Endodermal cell (in vitro differentiated cells): ENCODE measurements around the gene MALT1. TPM values are rescaled to one million over a fixed set of nuclear protein-coding genes. Genes with fewer than 3 reads are reported as not detected.

Experiments used
- DNase-seq: peaks from one replicate; pipeline ENCODE4 v3.0.0-alpha.2; 2017
- H3K27ac ChIP-seq: 2 replicates; pipeline ENCODE4 v1.5.1; 2013; ENCODE audit warnings: mild to moderate bottlenecking, low read depth, low read length, moderate library complexity
- H3K27me3 ChIP-seq: 2 replicates; pipeline ENCODE4 v1.6.1; 2013; ENCODE audit warnings: mild to moderate bottlenecking, low read length, moderate library complexity; ENCODE audit not compliant: insufficient read depth, control insufficient read depth, poor library complexity, severe bottlenecking
- H3K36me3 ChIP-seq: 2 replicates; pipeline ENCODE4 v1.7.0; 2013; ENCODE audit warnings: mild to moderate bottlenecking, low read length, moderate library complexity; ENCODE audit not compliant: control insufficient read depth, insufficient read depth
- H3K4me1 ChIP-seq: one replicate; pipeline ENCODE4 v1.7.0; 2013; ENCODE audit warnings: low read length; ENCODE audit not compliant: control insufficient read depth, insufficient read depth
- H3K4me3 ChIP-seq: 2 replicates; pipeline ENCODE4 v1.5.1; 2013; ENCODE audit warnings: mild to moderate bottlenecking, low read length, moderate library complexity
- H3K9ac ChIP-seq: 2 replicates; pipeline ENCODE4 v1.6.1; 2013; ENCODE audit warnings: mild to moderate bottlenecking, low read length, moderate library complexity; ENCODE audit not compliant: poor library complexity, severe bottlenecking; ENCODE audit errors: extremely low read depth
- H3K9me3 ChIP-seq: 2 replicates; pipeline ENCODE4 v1.6.1; 2013; ENCODE audit warnings: mild to moderate bottlenecking, low read length, moderate library complexity; ENCODE audit not compliant: control insufficient read depth
- H3K27ac Mint-ChIP-seq: 2 replicates; pipeline ENCODE4 v1.8.0; 2020; ENCODE audit warnings: mixed read lengths
- H3K27me3 Mint-ChIP-seq: 2 replicates; pipeline ENCODE4 v1.8.0; 2021; ENCODE audit warnings: mild to moderate bottlenecking, mixed read lengths; ENCODE audit not compliant: insufficient read depth
- H3K36me3 Mint-ChIP-seq: 2 replicates; pipeline ENCODE4 v1.8.0; 2020; ENCODE audit warnings: low read depth, mixed read lengths
- H3K4me1 Mint-ChIP-seq: 2 replicates; pipeline ENCODE4 v1.8.0; 2020; ENCODE audit warnings: mixed read lengths
- H3K4me3 Mint-ChIP-seq: 2 replicates; pipeline ENCODE4 v1.8.0; 2020; ENCODE audit warnings: mild to moderate bottlenecking, moderate library complexity, mixed read lengths
- H3K9me3 Mint-ChIP-seq: 2 replicates; pipeline ENCODE4 v1.8.0; 2020; ENCODE audit warnings: mild to moderate bottlenecking, mixed read lengths
- CTCF ChIP-seq: fragments of 200-600 bp; sonication (generic); conservative IDR thresholded peaks from 2 replicates; pipeline ENCODE4 v1.5.0; 2021; ENCODE audit warnings: antibody characterized with exemption, mild to moderate bottlenecking
- WGBS, 2 experiments: methylation state at CpG; one replicate each; pipeline versions ENCODE4 v1.1.5 to v1.1.7; 2013; ENCODE audit warnings: missing lambda C conversion rate in 2 of 2, mixed read lengths in 1 of 2; ENCODE audit not compliant: insufficient coverage in 1 of 2, insufficient read length in 1 of 2; 5-methylcytosine and 5-hydroxymethylcytosine counted together
- total RNA-seq, 2 donors: library from RNA; stranded (reverse); fragmentation: NEBNext Ultra II Directional in 1 of 2; extraction: Animal tissue kit (Norgen Biotek cat#: 25700) in 1 of 2; gene quantifications; 2 replicates in 1 of 2; 3 replicates in 1 of 2; pipeline ENCODE4 v1.2.1, GENCODE V29; 2021

The MALT1 gene
- total RNA-seq, 2 donors from 2014 or later: 14.0 to 22.1 TPM

DNA sequence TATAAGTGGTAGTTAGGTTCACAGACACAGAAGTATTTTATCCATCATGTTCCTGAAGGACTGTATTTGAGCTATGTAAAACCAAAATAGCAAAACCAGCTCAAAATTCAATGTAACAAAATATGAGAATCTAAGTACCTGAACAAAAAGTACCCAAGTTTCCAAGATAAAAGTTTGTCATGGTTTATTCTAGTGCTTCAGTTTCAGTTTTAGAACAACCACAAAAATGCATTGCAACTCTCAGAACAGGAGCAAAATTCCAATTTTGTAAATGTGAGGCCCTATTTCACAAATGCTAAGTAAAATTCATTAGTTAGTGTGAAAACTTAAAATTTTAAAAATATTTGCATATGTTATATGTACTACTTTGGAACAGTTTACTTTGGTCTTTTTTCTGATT lies 37.4 kb upstream of the MALT1 start:
- H3K4me1 ChIP-seq: peaks cover 15% of the 10 kb centered on the region
- DNase-seq: no peak
- Mint-ChIP-seq H3K36me3 (no peaks in the 10 kb centered on the region), H3K4me3 (no peak overlapping the region), H3K4me1 (peaks cover 36% of the 10 kb centered on the region), H3K27ac (no peak overlapping the region), H3K27me3 (peaks cover 31% of the 10 kb centered on the region), H3K9me3 (no peaks in the 10 kb centered on the region)
- H3K9me3 ChIP-seq: no peaks in the 10 kb centered on the region
- TF ChIP-seq CTCF: no peak
- no peak overlapping the region for H3K27ac ChIP-seq
- no peaks in the 10 kb centered on the region for H3K36me3 ChIP-seq
- no peak overlapping the region for H3K4me3 ChIP-seq
- no peak overlapping the region for H3K9ac ChIP-seq
- H3K27me3 ChIP-seq: peaks cover 14% of the 10 kb centered on the region

GRCh38 chr18:58635891-58636290 lies 35.4 kb upstream of the MALT1 start:
- H3K36me3 ChIP-seq: no peaks in the 10 kb centered on the region
- no peak overlapping the region for H3K27ac ChIP-seq
- no peak for TF ChIP-seq CTCF
- H3K9me3 Mint-ChIP-seq: no peaks in the 10 kb centered on the region
- no peak overlapping the region for H3K4me3 ChIP-seq
- no peak overlapping the region for H3K27ac Mint-ChIP-seq
- no peak overlapping the region for H3K9ac ChIP-seq
- H3K4me1 Mint-ChIP-seq: peaks cover 18% of the 10 kb centered on the region
- H3K9me3 ChIP-seq: no peaks in the 10 kb centered on the region
- H3K27me3 ChIP-seq: peaks cover 14% of the 10 kb centered on the region
- peaks cover 17% of the 10 kb centered on the region for H3K4me1 ChIP-seq
- H3K36me3 Mint-ChIP-seq: no peaks in the 10 kb centered on the region
- DNase-seq: no peak
- H3K27me3 Mint-ChIP-seq: peaks cover 31% of the 10 kb centered on the region
- 89 to 93% methylated on average over 3 to 4 of the region's 4 CpGs for WGBS, 2 experiments
- no peak overlapping the region for H3K4me3 Mint-ChIP-seq

DNA sequence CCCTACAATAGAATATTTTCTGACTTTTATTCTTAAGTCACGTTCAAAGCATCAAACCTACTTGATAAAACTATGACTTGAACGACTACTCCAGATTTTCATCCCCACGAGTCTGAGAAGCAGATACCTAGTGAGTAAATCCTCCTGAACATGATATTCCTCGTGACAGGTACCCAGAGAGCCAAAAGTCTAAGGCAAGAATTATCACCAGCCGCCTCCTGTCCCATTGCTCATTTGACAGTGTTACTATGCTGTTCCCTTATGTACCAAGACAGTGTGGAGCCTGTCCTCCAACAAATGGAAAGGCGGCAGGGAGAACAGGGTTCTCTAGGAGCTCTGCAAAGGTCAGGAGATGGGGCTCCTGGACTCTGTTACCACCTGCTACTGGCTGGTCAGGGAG lies 34.1 kb upstream of the MALT1 start:
- Mint-ChIP-seq H3K4me3 (no peak overlapping the region), H3K36me3 (no peaks in the 10 kb centered on the region), H3K4me1 (peaks cover 12% of the 10 kb centered on the region), H3K27me3 (peaks cover 19% of the 10 kb centered on the region), H3K9me3 (no peaks in the 10 kb centered on the region), H3K27ac (no peak overlapping the region)
- no peak overlapping the region for H3K9ac ChIP-seq
- no peak for DNase-seq
- no peak overlapping the region for H3K4me3 ChIP-seq
- 91 to 95% methylated on average over 6 of the region's 6 CpGs for WGBS, 2 experiments
- H3K36me3 ChIP-seq: no peaks in the 10 kb centered on the region
- H3K9me3 ChIP-seq: no peaks in the 10 kb centered on the region
- H3K4me1 ChIP-seq: peaks cover 14% of the 10 kb centered on the region
- peaks cover 14% of the 10 kb centered on the region for H3K27me3 ChIP-seq
- TF ChIP-seq CTCF: no peak
- no peak overlapping the region for H3K27ac ChIP-seq
